ENCODE measurements around the gene EGF. TPM values are rescaled to one million over a fixed set of nuclear protein-coding genes. Genes with fewer than 3 reads are reported as not detected.

The EGF gene
- total and polyA plus RNA-seq, 11 donors: 1.3 to 15.0 (median 8.8) TPM

DNA sequence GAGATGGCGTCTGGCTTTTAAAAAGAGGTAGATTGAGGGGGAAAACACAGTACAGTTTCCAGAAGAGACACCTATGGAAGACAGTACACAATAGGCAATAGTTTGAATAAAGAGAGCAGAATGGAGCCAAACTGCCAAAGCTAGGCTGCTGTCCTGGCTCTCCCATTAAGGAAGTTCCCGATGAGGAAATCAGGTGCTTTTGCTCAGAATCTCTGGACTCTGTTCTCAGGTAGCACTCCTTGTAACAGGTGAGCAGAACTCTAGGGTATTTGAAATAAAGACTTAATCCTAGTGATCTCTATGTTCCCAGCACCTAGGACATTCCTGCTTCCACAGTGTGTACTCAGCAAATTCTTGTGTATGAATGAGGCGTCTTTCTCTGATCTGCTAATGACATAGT is 1.6 kb downstream of the EGF start:
- WGBS, 4 donors: 36 to 60% (median 54%) methylated on average over 3 of the region's 3 CpGs
- peaks cover 0 to 15% (median 0%) of the 10 kb centered on the region in 12 donors for H3K4me1 ChIP-seq
- H3K27me3 ChIP-seq: no peaks in the 10 kb centered on the region
- intact Hi-C loops (cut with DNase I): loop anchor here in 1 of 10 donors (5.0 kb wide), 1 partner anchor 97 kb away; the partner anchor contains the start of gene GAR1
- ATAC-seq: no peak
- H3K9me3 ChIP-seq: no peaks in the 10 kb centered on the region
- no peak overlapping the region for H3K27ac ChIP-seq
- TF ChIP-seq CTCF (IDR thresholded peaks at IDR 0.05): no peak
- no peak for DNase-seq
- peak overlapping the region in 9 of 12 donors; percentile 16 to 54 (median 44) for H3K4me3 ChIP-seq
- H3K36me3 ChIP-seq: no peaks in the 10 kb centered on the region

- DNase-seq: no peak
- ATAC-seq: peak in 2 of 4 donors; percentile 24 to 26
- Histone ChIP-seq H3K9me3 (no peaks in the 10 kb centered on the region), H3K27ac (no peak overlapping the region), H3K4me1 (peaks cover 0 to 15% (median 0%) of the 10 kb centered on the region in 12 donors), H3K36me3 (no peaks in the 10 kb centered on the region), H3K27me3 (no peaks in the 10 kb centered on the region), H3K4me3 (peak overlapping the region in 8 of 12 donors; percentile 7 to 46 (median 34))
- TF ChIP-seq POLR2A (IDR thresholded peaks at IDR 0.05) (no peak), CTCF (IDR thresholded peaks at IDR 0.05) (no peak)
- 37 to 50% (median 45%) methylated on average over 8 of the region's 8 CpGs for WGBS, 4 donors
- intact Hi-C loops (cut with DNase I): no loop called here
Measured at GRCh38 chr4:109915385-109916026, 2.8 kb downstream of the EGF start.

- peaks cover 0 to 15% (median 0%) of the 10 kb centered on the region in 12 donors for H3K4me1 ChIP-seq
- DNase-seq (no peak), ATAC-seq (no peak)
- no peak for TF ChIP-seq POLR2A (IDR thresholded peaks at IDR 0.05)
- TF ChIP-seq CTCF (IDR thresholded peaks at IDR 0.05): no peak
- H3K9me3 ChIP-seq: no peaks in the 10 kb centered on the region
- H3K27ac ChIP-seq: no peak overlapping the region
- no peak overlapping the region for H3K4me3 ChIP-seq
- WGBS, 4 donors: 45 to 51% (median 47%) methylated on average over 4 of the region's 4 CpGs
- intact Hi-C loops (cut with DNase I): no loop called here
- H3K27me3 ChIP-seq: no peaks in the 10 kb centered on the region
- H3K36me3 ChIP-seq: no peaks in the 10 kb centered on the region
Measured at GRCh38 chr4:109916027-109916409, 3.3 kb downstream of the EGF start.

DNA sequence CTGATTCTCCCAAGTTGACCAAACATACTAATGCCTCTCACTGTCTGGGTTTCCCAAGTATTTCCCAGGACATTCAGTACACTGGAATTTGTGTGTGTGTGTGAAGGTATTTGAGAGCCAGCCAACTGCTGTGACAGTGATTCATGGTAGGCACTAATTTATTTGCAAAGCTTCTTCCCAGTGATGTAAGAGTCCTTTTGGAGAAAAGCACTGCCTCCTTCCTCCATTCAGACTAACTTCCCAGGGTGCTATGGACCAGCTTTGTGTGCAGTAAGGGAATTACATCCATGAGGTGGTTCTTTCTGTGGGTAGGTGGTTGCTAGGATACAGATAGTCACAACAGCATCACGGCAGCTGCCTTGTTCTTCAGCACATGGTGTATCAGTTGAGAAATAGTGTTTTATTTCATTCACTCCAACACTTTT is 8.7 kb downstream of the EGF start:
- no peaks in the 10 kb centered on the region for H3K36me3 ChIP-seq
- no peaks in the 10 kb centered on the region for H3K27me3 ChIP-seq
- 35 to 56% (median 46%) methylated on average over 1 of the region's 1 CpG for WGBS, 4 donors
- DNase-seq (no peak), ATAC-seq (peak in 2 of 4 donors; percentile 37 to 47)
- no peak overlapping the region for H3K4me3 ChIP-seq
- no peak overlapping the region for H3K27ac ChIP-seq
- no peaks in the 10 kb centered on the region for H3K4me1 ChIP-seq
- intact Hi-C loops (cut with DNase I): no loop called here
- no peak for TF ChIP-seq POLR2A (IDR thresholded peaks at IDR 0.05)
- TF ChIP-seq CTCF (IDR thresholded peaks at IDR 0.05): no peak
- no peaks in the 10 kb centered on the region for H3K9me3 ChIP-seq

Measured in heart left ventricle (tissue), 16 donors.